AG08396 (cell line): Measurements from ENCODE around the gene FNDC8.
"Not testable (repeated sequence)": the region's sequence is repeated elsewhere in the genome, so short reads cannot be mapped to it uniquely, and the experiment has no call there.

Source experiments
- DNase-seq: peaks from one replicate; pipeline ENCODE4 v3.0.0; 2012; ENCODE audit warnings: low spot score, mixed read lengths

The FNDC8 gene

GRCh38 chr17:35121315-35121714, at the start of gene FNDC8:
Gene FNDC8 (plus strand): TSS chr17:35121615. CDS start chr17:35121694, 79 bp downstream.
- DNase-seq = no peak

DNA sequence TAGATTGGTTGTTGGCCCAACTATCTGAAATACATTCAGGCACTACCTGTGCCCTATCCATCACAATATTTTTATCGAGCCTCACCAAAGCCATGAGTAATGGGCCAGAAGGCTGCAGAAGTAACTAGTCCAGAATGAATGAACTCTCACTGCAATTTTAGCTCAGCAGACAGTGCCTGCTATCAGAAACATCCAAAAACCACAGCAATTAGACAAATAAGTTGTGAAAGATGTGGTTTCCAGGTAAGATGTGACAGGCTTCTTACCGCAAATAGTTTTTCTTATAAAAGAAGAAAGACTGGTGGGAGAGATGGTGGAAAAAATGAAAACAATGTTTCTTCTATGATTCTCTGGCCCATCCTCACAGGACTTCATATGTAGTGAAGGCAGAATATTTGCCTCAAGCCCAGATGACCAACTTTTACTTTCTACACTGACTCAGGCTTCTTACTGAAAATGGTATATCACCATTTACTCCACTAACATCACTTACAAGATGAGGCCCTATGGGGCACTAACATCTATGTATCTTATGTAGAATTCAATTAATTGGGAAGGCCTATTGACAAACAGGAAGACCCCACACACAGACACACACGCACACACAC, 48.1 kb upstream of the FNDC8 start:
- no peak for DNase-seq

- no peak for DNase-seq
Measured at GRCh38 chr17:35073991-35074627, 47.3 kb upstream of the FNDC8 start.

DNA sequence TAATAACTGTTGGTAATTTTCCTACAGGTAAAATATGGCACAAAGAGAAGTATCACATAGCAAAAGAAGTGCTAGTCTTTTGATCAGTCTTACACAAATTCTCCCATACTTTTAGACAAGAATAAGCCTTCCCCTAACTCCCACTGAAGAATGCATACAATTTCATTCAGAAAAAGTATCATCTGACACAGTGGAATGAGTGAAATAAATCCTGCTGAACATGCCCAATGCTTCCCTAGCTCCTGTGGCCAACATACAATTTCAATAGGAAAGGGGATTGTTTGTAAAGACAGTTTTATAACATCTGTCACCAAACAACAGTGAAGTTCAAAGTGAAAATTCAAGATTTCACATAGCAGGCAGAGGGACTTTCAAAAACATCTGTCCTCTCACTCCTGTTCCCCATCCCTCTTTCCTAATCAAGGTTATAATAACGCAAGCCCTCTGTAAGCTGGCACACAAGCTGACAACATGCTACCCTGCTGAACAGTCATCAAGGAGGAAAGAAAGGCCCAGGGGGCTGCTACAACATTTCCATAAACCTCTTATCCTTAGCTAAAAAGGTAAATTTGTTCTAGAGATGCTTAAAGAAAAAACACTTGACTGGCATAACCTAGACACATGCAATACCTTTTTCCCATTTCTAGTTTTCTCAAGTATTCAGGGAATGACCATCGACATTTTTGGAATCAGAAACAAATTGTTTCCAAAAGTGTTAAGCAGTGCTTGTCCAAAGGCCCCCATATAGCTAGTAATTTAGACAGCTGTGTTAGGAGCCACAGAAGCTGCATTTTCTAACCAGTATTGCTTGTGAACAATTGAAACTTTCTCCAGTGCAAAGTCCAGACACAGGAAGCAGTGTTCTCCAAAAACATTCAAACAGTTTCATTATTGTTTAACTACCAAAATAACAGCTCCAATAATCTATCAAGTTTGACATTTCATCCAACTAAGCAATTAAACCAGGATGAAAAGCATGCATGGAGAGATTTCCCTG, 46.4 kb upstream of the FNDC8 start:
- no peak for DNase-seq

DNA sequence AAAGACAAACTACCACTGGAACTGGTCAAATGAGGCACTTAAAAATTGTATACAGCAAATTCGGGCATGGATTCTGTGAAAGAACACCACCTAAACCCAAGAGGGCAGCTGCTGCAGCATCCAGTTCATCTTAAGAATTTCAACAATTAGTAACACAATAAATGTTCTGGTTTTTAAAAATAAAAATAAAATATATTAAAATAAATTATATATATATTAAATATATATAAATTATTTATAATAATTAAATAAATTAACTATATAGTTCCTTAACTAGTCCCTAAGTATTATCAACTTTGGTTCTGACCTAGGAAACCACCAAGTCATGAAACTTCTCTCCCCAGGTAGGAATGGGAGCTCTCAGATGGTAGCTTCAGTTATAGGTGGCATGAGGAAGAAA, 44.5 kb upstream of the FNDC8 start:
- no peak for DNase-seq

GRCh38 chr17:35079547-35080423, 41.6 kb upstream of the FNDC8 start:
- no peak for DNase-seq

DNA sequence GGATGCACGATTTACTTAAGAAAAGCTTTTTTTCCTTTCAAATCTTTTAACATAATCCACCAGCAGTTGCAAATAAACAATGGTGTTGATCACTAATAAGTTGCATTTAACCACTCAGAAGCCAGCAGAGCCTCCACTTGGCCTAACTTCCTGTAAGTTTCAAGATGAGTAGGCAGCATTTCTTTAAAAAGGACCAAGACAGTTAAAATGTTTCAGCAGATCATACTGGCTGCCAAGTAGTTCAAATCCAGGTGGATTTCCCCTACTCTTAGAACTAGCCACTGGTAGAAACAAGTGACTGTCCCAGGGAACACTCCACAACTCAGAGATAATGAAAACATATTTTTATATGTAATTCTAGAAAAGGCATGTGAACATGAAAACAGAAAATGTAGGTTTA, 40.9 kb upstream of the FNDC8 start:
- no peak for DNase-seq

- DNase-seq = no peak
Measured at GRCh38 chr17:35081638-35082037, 39.8 kb upstream of the FNDC8 start.

DNA sequence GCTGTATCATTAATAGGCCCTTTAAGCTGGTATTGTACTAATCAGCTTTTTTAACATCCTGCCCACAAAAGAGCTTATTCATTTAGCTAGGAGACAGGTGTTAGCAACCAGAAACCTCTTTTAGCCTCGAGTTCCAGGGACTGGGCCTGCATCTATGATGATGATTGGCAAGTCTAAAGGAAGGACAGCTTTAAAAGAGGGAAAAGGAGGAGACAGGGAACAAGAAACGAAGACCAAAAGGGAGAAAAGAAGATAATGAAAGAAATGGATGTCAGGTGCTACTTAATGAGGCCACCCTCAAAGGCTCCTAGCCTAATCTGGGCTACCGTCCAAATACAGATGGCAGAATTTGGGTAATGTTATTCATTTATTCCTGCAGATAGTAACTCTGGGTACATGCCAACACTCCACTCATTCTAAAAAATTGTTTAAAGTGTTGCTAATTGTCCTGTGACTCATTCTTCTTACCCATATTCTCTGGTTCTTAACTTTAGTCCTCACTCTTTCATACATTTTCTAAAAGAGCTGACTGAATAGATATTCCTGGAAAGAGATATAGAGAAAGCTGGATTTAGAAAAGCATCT, 39.2 kb upstream of the FNDC8 start:
- peak; percentile 61 for DNase-seq

DNA sequence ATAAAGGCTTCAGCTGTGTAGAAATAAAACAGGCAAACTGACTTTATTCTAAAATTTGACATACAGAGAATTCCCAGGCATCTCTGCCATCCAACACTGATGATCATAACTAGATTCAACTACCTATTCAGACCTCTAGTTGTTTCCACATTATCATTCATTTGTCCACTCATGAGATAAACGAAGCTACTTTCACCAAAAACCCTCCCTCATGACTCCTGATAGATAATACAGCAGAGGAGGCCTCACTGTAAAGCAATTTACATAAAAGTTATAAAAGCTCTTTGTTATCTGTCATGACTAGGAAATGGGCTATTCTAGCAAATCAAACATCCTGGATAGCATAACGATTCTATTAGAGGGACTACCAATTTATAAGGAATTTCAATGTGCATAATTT, 38.3 kb upstream of the FNDC8 start:
- DNase-seq = no peak

DNA sequence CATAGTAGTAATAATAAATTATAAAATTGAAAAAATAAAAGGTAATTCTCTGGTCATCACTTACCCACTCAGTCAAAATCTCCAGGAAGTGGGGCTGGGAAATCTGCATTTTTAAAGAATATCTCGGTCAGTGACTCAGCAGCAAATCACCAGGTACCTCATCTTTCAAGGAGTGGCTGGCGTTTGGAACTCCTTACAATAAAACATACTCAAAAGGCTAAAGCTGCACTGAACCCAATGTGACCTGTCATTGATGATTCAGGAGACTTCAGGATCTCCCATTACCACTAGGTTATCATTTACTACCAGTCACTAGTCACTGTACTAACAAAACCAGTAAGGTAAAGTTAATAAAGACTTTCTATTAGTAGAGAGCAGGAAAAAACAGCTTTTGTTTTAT, 36.4 kb upstream of the FNDC8 start:
- DNase-seq = no peak

- DNase-seq = no peak
Measured at GRCh38 chr17:35086164-35086563, 35.3 kb upstream of the FNDC8 start.

DNA sequence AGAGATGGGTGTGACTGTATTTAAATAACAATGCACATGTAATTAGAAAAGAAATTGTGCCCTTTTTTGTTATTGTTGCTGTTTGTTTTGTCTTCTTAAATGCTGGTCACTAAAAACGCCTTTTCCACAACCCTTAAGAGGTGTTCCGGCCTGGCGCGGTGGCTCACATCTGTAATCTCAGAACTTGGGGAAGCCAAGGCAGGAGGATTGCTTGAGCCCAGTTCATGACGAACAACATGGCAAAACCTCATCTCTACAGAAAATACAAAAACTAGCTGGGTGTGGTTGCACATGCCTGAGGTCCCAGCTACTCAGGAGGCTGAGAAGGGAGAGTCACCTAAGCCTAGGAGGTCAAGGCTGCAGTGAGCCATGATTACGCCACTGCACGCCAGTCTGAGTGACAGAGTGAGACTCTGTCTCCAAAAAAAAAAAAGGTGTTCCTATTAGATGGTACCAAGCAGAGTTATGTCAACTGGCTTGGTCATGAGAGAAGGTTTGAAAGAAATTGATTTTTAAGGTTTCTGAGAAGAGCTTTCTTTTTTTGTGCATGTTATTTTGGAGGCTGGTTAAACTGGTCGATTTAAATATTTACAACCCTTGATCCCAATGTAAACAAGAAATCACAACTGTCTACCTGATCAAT, 34.4 kb upstream of the FNDC8 start:
- DNase-seq = no peak

GRCh38 chr17:35087731-35088355, 33.6 kb upstream of the FNDC8 start:
- DNase-seq = no peak

- DNase-seq = peak; percentile 55
Measured at GRCh38 chr17:35088356-35088880, 33.0 kb upstream of the FNDC8 start.

GRCh38 chr17:35088881-35089585, 32.4 kb upstream of the FNDC8 start:
- peak; percentile 92 for DNase-seq

DNA sequence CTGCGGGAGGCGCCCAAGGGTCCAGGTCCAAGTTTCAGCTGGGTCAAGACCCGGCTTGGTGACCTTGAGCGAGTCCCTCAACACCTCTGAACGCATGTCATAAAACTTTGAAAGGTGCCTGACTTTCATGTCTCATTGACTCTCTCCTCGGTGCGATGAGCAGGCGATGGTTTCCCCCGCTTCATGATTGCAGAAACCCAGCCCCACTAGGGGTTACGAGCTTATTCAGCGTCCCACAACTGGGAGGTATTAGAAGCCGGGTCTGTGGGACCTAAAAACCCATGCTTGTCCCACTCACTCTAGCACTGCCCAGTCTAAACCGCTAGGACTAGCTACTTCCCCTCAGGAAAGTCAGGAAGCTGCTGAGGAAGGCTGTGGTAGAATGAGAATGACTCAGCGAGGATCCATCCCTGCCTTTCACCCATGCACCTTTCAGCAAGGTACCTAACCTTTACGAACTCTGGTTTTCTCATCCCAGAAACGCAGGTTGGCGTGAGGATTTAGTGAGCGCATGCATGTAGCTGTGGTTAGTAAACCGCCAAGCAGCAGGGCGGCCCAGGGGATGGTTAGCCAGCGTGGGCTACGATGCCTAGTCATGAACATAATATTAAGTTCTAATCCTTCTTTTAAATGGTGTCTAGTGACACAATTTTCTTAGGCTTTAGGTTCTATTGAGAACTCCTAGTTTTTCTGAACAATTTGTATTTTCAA, 31.7 kb upstream of the FNDC8 start:
- no peak for DNase-seq

- not testable (repeated sequence) for DNase-seq
Measured at GRCh38 chr17:35090707-35091106, 30.7 kb upstream of the FNDC8 start.

GRCh38 chr17:35094902-35095301, 26.5 kb upstream of the FNDC8 start:
- DNase-seq = peak; percentile 75
